Fibroblast of the aortic adventitia (primary cell): ENCODE results near the gene CFAP161. TPM values are rescaled to one million over a fixed set of nuclear protein-coding genes. Genes with fewer than 3 reads are reported as not detected.

Experiments used
- DNase-seq: peaks from one replicate; pipeline ENCODE4 v3.0.0-alpha.2; 2010; ENCODE audit warnings: low read depth
- H3K4me3 ChIP-seq: 2 replicates; pipeline ENCODE4 v1.5.1; 2011; ENCODE audit warnings: low read depth, mild to moderate bottlenecking, control low read depth, low read length, moderate library complexity
- CTCF ChIP-seq: IDR thresholded peaks from 2 replicates; pipeline ENCODE4 v1.5.1; 2011; ENCODE audit warnings: mild to moderate bottlenecking, low read length, control low read depth, inconsistent platforms; ENCODE audit not compliant: insufficient read depth
- total RNA-seq: library from RNA; depleted of rRNA; stranded (reverse); fragments of >200 nt; gene quantifications from 2 replicates; pipeline ENCODE4 v1.2.3, GENCODE V29; 2012; ENCODE audit warnings: low replicate concordance

Gene CFAP161
- total RNA-seq, 1 donor: not detected

- no peak for TF ChIP-seq CTCF
- DNase-seq: no peak
- H3K4me3 ChIP-seq: no peak overlapping the region
These were observed 60.7 kb downstream of the CFAP161 start for GRCh38 chr15:81194723-81195122.

DNA sequence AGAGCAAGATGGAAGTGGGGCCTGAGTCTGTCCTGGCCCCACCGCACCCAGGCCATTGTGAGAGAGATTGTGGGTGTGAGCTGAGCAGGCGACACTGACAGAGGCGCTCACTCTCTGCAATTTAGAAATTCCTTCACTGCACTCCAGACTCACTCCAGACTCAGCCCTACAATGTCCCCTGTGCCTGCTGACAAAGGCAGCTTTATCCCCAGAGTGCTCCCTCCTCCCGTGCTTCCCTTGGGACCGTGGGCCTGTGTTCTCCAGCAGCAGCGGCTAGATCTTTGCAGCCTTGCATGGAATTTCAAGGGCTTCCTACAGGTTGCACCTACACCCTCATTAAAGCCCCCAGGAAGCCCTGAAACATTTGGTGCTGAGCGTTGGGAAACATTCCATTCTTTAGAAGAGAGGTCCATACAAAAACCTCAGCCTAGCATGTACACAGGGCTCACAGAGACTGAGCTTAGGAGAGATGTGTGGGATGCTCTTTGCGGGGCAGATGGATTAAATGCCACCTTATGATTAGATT is 61.3 kb downstream of the CFAP161 start:
- no peak for DNase-seq
- no peak overlapping the region for H3K4me3 ChIP-seq
- no peak for TF ChIP-seq CTCF

DNA sequence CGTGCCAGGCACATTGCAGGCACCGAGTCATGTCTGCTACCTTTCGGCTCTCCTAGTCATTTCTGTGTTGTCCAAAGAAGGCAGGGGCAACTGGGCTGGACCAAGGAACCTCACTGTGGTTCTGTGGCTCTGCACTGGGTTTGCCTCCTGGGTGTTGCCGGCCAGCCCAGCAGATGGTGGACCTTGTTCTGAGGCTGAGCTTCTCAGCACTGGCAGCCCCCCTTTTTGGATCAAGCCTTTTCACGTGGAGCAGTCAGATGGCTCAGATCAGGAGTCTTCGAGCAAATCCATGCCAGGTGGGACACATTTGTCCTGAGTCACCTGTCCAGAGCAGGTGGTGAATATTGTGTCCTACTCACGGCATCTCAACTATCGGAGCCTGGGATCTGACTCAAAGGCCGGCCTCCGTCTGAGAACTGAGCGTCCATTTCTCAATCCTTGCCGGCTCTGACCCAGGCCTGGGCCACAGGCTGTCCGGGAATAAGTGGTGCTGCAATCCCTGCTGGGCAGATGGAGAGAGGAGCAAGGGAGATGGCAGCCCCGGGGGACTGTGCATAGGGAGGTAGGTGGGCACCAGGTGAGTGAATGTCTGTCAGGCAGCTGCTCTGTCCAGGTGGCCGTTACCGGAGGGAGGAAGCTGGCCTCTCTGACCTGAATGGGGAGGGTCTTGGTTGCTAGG is 62.6 kb downstream of the CFAP161 start, which contains the start of gene IL16:
TSS of gene IL16 (plus strand) at position 304 of the 679 bp plus-strand sequence. CDS start 28,521 bp downstream, outside the sequence.
- TF ChIP-seq CTCF: no peak
- DNase-seq: no peak
- H3K4me3 ChIP-seq: no peak within 1 kb of the TSS

DNA sequence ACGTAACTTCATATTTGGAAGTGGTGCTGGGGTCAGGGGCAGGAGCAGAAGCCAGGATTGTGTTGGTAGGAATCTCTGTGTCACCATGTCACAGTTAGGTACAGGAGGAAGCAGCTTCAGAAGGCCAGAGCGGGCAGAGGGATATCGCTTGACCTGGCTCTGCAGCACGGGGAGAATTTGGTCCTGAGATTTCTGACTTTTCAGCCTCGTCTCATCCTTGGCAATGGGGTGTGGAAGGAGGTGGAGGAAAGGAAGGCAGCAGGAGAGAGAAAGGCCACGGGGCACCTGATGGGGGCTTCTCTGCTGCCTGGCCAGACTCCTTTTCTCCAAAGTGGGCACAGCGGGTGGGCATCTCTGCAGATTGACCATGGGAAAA is 63.2 kb downstream of the CFAP161 start:
- no peak for TF ChIP-seq CTCF
- H3K4me3 ChIP-seq: no peak overlapping the region
- DNase-seq: no peak

DNA sequence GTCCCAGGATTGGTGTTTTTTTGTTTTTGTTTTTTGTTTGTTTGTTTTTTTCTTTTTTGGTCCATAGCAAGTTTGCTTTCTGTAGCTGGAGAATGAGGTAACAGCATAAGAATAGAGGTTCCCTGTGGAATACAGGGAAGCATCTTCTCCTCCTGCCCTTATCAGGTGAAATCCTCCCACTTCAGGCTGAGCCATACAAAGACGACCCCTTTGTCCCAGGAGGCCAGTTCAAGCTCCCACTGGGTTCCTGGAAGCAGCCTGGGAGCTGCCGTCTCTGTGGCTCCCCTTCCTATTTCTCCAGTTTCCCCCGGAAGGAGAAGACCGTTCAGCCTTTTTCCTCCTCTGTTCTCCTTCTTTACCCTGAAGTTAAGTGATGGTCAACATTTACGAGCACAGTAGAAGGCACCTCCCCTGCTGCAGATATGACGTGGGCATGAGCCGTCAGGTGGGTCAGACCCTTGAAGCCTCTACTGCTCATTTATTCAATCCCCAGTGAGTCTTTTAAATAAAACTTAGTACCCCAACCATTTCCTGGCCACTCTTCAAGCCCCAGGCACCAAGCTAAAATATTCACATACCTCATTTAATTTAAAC is 63.7 kb downstream of the CFAP161 start:
- TF ChIP-seq CTCF: no peak
- DNase-seq: no peak
- no peak overlapping the region for H3K4me3 ChIP-seq

Other genes starting within 250 kb of the CFAP161 start
- gene MESD, start 144.5 kb upstream of the CFAP161 start, total RNA-seq: 18.9 and 25.8 TPM in 2 replicates
- gene TLNRD1, start 133.3 kb upstream of the CFAP161 start, total RNA-seq: 9.3 and 10.5 TPM in 2 replicates
- gene IL16, start 62.6 kb downstream of the CFAP161 start, total RNA-seq: 0.65 and 1.4 TPM in 2 replicates
- gene STARD5, start 189.9 kb downstream of the CFAP161 start, total RNA-seq: 6.1 and 8.8 TPM in 2 replicates
- gene TMC3, start 239.9 kb downstream of the CFAP161 start, total RNA-seq: under 0.01 TPM in 1 of 2 replicates, not detected in the other